GM12878 (cell line): ENCODE measurements around the gene NRP1. TPM values are rescaled to one million over a fixed set of nuclear protein-coding genes. Genes with fewer than 3 reads are reported as not detected.

Experiments
- ATAC-seq: fragments of 200-7000 bp; cut with Tn5 transposase; 3 replicates; pipeline ENCODE4 v1.9.1; 2020; ENCODE audit warnings: mild to moderate bottlenecking, moderate library complexity
- BruUV-seq: library from RNA; stranded (reverse); fragments of 400-500 nt; replicated peaks from 2 replicates; lab custom pipeline; 2021; lab: Mats Ljungman, UMichigan
- CTCF ChIA-PET: fragments of 300-600 bp; sonication (Branson Sonifier 250); formaldehyde crosslinking; extraction: SDS; loops from one replicate; lab custom pipeline; 2021; ENCODE audit warnings: inconsistent platforms; lab: Yijun Ruan, JAX
- POLR2A ChIA-PET: fragments of 350-600 bp; formaldehyde crosslinking; extraction: SDS; loops from one replicate; lab custom pipeline; 2021; ENCODE audit warnings: inconsistent platforms; lab: Charles Lee
- RAD21 ChIA-PET: fragments of 300-600 bp; sonication (Branson Sonifier 250); formaldehyde crosslinking; loops from one replicate; lab custom pipeline; 2023; ENCODE audit warnings: antibody characterized with exemption; ENCODE audit not compliant: unreplicated experiment; lab: Charles Lee
- SMC1A ChIA-PET: fragments of 300-600 bp; sonication (Branson Sonifier 250); formaldehyde crosslinking; loops from one replicate; lab custom pipeline; 2023; ENCODE audit not compliant: unreplicated experiment, uncharacterized antibody; lab: Charles Lee
- DNase-seq: peaks from one replicate; pipeline ENCODE4 v3.0.0-alpha.2; 2011; ENCODE audit warnings: low read depth, low spot score
- FAIRE-seq: peaks from 3 replicates; lab custom pipeline; 2011; peaks lifted over from hg19 to GRCh38; lab: Jason Lieb, UNC
- H2AFZ ChIP-seq: 2 replicates; pipeline ENCODE4 v1.6.0; 2011; ENCODE audit warnings: low read depth, low read length, control low read depth; ENCODE audit not compliant: control insufficient read depth
- H3K27ac ChIP-seq: 2 replicates; pipeline ENCODE4 v1.5.1; 2011; ENCODE audit warnings: control low read depth; ENCODE audit not compliant: control insufficient read depth, insufficient read depth
- H3K27me3 ChIP-seq, 2 experiments: replicated peaks in 1 of 2; 2 replicates each; pipeline versions ENCODE4 v1.6.0 to v1.6.1; 2011; ENCODE audit warnings: low read length in 1 of 2; ENCODE audit not compliant: control insufficient read depth in 2 of 2, insufficient read depth in 2 of 2
- H3K36me3 ChIP-seq, 2 experiments: 2 replicates each; pipeline ENCODE4 v1.5.1; 2011; ENCODE audit warnings: low read length in 1 of 2; ENCODE audit not compliant: control insufficient read depth in 2 of 2, insufficient read depth in 2 of 2
- H3K4me1 ChIP-seq: 2 replicates; pipeline ENCODE4 v1.6.1; 2011; ENCODE audit warnings: mild to moderate bottlenecking, low read length, moderate library complexity, mixed read lengths; ENCODE audit not compliant: control insufficient read depth, insufficient read depth
- H3K4me2 ChIP-seq: 2 replicates; pipeline ENCODE4 v1.6.0; 2011; ENCODE audit warnings: control low read depth; ENCODE audit not compliant: control insufficient read depth, insufficient read depth
- H3K4me3 ChIP-seq: fragments of 200-600 bp; sonication (generic); 2 replicates; pipeline ENCODE4 v1.5.1; 2016
- H3K79me2 ChIP-seq: 2 replicates; pipeline ENCODE4 v1.6.0; 2011; ENCODE audit warnings: low read length; ENCODE audit not compliant: control insufficient read depth, insufficient read depth
- H3K9ac ChIP-seq: 2 replicates; pipeline ENCODE4 v1.8.0; 2011; ENCODE audit warnings: low read length, control low read depth, mixed read lengths; ENCODE audit not compliant: control insufficient read depth, insufficient read depth
- H3K9me3 ChIP-seq: replicated peaks from 3 replicates; pipeline ENCODE4 v1.5.1; 2011; ENCODE audit warnings: mild to moderate bottlenecking, low read length; ENCODE audit not compliant: control insufficient read depth, insufficient read depth
- H4K20me1 ChIP-seq: 2 replicates; pipeline ENCODE4 v1.6.0; 2011; ENCODE audit not compliant: control insufficient read depth, insufficient read depth
- ELK1 ChIP-seq: IDR thresholded peaks from 2 replicates; pipeline ENCODE4 v1.6.1; 2012; ENCODE audit warnings: low read depth, low read length, improper control_type of control experiment
- IRF3 ChIP-seq: fragments of 450-650 bp; IDR thresholded peaks from 2 replicates; pipeline ENCODE4 v1.6.1; 2014; ENCODE audit warnings: mild to moderate bottlenecking
- KLF5 ChIP-seq: fragments of 450-650 bp; IDR thresholded peaks from 2 replicates; pipeline ENCODE4 v1.6.1; 2014; ENCODE audit warnings: mild to moderate bottlenecking; ENCODE audit not compliant: partially characterized antibody
- ZNF622 ChIP-seq: fragments of 450-650 bp; IDR thresholded peaks from 2 replicates; pipeline ENCODE4 v1.6.1; 2017; ENCODE audit warnings: mild to moderate bottlenecking, inconsistent platforms
- WGBS: methylation state at CpG from one replicate; pipeline ENCODE4 v1.1.6; 2016; ENCODE audit warnings: low lambda C conversion rate; ENCODE audit not compliant: insufficient replicate concordance, insufficient coverage; ENCODE audit errors: missing lambda C conversion rate; 5-methylcytosine and 5-hydroxymethylcytosine counted together
- in situ Hi-C: fragments of 300-500 bp; cut with MboI; formaldehyde crosslinking; loops from 9 replicates; pipeline ENCODE4 v1.14.3; 2018; ENCODE audit warnings: mixed read lengths
- intact Hi-C: fragments of 100-400 bp; cut with micrococcal nuclease; formaldehyde crosslinking; loops from one replicate; pipeline ENCODE4 v1.14.2; 2022; ENCODE audit not compliant: unreplicated experiment
- polyA plus RNA-seq, 11 experiments: library from polyadenylated mRNA; depleted of rRNA in 4 of 11; unstranded in 6 of 11; stranded (reverse) in 5 of 11; fragments of >200 nt; fragmentation: Nextera tagmentation in 4 of 11; fragmentation: Illumina TruSeq in 1 of 11; extraction: Ambion mirVana in 4 of 11; extraction: Trizol in 1 of 11; gene quantifications; 1 replicate in 1 of 11; 2 replicates in 10 of 11; pipeline versions ENCODE4 v1.2.1 to v1.2.3, GENCODE V29; 2011 to 2016; ENCODE audit warnings: inconsistent platforms in 2 of 11, missing spikeins in 2 of 11, low read depth in 1 of 11
- total RNA-seq, 4 experiments: library from RNA; depleted of rRNA in 3 of 4; stranded (reverse); fragments of >200 nt in 3 of 4; fragmentation: Illumina TruSeq in 1 of 4; extraction: Trizol in 1 of 4; gene quantifications; 2 replicates each; pipeline versions ENCODE4 v1.2.1 to v1.2.3, GENCODE V29; 2013 to 2021

The NRP1 gene
- total and polyA plus RNA-seq, 10 of the 15 experiments (the other 5 are each of a cell fraction or from before 2014, with no cell fraction given): 0.11 to 12.1 (median 0.52) TPM

GRCh38 chr10:33276282-33276923, 58.1 kb downstream of the NRP1 start:
- Histone ChIP-seq H3K4me2 (no peak overlapping the region), H3K9me3 (no peaks in the 10 kb centered on the region), H4K20me1 (no peaks in the 10 kb centered on the region), H3K27ac (no peak overlapping the region), H3K4me1 (no peaks in the 10 kb centered on the region), H3K27me3 (0 out of 4 replicates have a peak, but pooled peaks cover 0 to 2% of the 10 kb centered on the region in 2 experiments), H3K9ac (no peak overlapping the region), H3K36me3 (no peaks in the 10 kb centered on the region), H2AFZ (no peak overlapping the region), H3K4me3 (no peak overlapping the region), H3K79me2 (no peaks in the 10 kb centered on the region)
- RAD21 ChIA-PET: no interaction called here
- ATAC-seq: no peak
- intact Hi-C loops (no loop called here), in situ Hi-C loops (no loop called here)
- POLR2A ChIA-PET: no interaction called here
- 31% methylated on average over 4 of the region's 4 CpGs for WGBS
- TF ChIP-seq IRF3 (no peak), ZNF622 (no peak), KLF5 (no peak), ELK1 (no peak)
- SMC1A ChIA-PET: interaction anchor here (0.8 kb wide), 1 partner anchor 94 kb away, joined by 3 read pairs; no protein-coding TSS in a partner anchor
- FAIRE-seq: no peak
- CTCF ChIA-PET: interaction anchor here (0.7 kb wide), 1 partner anchor 12 kb away, joined by 3 read pairs; no protein-coding TSS in a partner anchor
- no TSS peak for BruUV-seq
- no peak for DNase-seq
